Activated CD8-positive, alpha-beta memory T cell treated with anti-CD3 and anti-CD28 coated beads, Interleukin-2, amount 50 U/mL, for 1 hour (primary cell): ENCODE measurements around the gene CHMP3.

ENCODE experiments used
- DNase-seq: peaks from one replicate; pipeline ENCODE4 v3.0.0-alpha.2; 2020; ENCODE audit errors: extremely low read depth

Gene CHMP3

GRCh38 chr2:86466306-86466705 lies 96.9 kb downstream of the CHMP3 start:
- no peak for DNase-seq

GRCh38 chr2:86464652-86465051 lies 98.6 kb downstream of the CHMP3 start:
- no peak for DNase-seq

- DNase-seq, result no peak
These were observed 102.0 kb downstream of the CHMP3 start for GRCh38 chr2:86461042-86461743.

GRCh38 chr2:86455181-86455580 lies 108.1 kb downstream of the CHMP3 start:
- DNase-seq, result no peak

GRCh38 chr2:86454238-86454637 lies 109.0 kb downstream of the CHMP3 start:
- DNase-seq, result no peak

GRCh38 chr2:86453836-86454235 lies 109.4 kb downstream of the CHMP3 start:
- DNase-seq, result no peak
